Activated T-helper 2 cell treated with anti-CD3 and anti-CD28 coated beads, Interferon-gamma antibody, Interleukin-2, Interleukin-4, amounts not matched to agents 10 μg/mL and 5 μg/mL and 100 μg/mL, durations not matched to agents 14 hours and 24 hours and 36 hours (primary cell): ENCODE measurements around the gene HIVEP3. TPM values are rescaled to one million over a fixed set of nuclear protein-coding genes. Genes with fewer than 3 reads are reported as not detected.

Experiments used
- DNase-seq: peaks from one replicate; pipeline ENCODE4 v3.0.0; 2021; ENCODE audit warnings: low spot score
- H3K27ac Mint-ChIP-seq: one replicate; pipeline ENCODE4 v1.8.0; 2021; ENCODE audit warnings: mixed read lengths
- H3K27me3 Mint-ChIP-seq: one replicate; pipeline ENCODE4 v1.8.0; 2021; ENCODE audit warnings: low read depth, mixed read lengths
- H3K36me3 Mint-ChIP-seq: one replicate; pipeline ENCODE4 v1.8.0; 2021; ENCODE audit warnings: low read depth, mixed read lengths
- H3K4me1 Mint-ChIP-seq: one replicate; pipeline ENCODE4 v1.8.0; 2021; ENCODE audit warnings: low read depth, mixed read lengths
- H3K4me3 Mint-ChIP-seq: one replicate; pipeline ENCODE4 v1.8.0; 2021; ENCODE audit warnings: low read depth, mild to moderate bottlenecking, moderate library complexity, mixed read lengths
- H3K9me3 Mint-ChIP-seq: one replicate; pipeline ENCODE4 v1.8.0; 2021; ENCODE audit warnings: mixed read lengths
- intact Hi-C: fragments of 100-400 bp; cut with micrococcal nuclease; formaldehyde crosslinking; loops from one replicate; pipeline ENCODE4 v1.15.1; 2023
- total RNA-seq: library from RNA; stranded (reverse); gene quantifications from 2 replicates; pipeline ENCODE4 v1.2.3, GENCODE V29; 2022

HIVEP3 gene
- total RNA-seq, 1 donor from 2014 or later = 33.7 TPM

DNA sequence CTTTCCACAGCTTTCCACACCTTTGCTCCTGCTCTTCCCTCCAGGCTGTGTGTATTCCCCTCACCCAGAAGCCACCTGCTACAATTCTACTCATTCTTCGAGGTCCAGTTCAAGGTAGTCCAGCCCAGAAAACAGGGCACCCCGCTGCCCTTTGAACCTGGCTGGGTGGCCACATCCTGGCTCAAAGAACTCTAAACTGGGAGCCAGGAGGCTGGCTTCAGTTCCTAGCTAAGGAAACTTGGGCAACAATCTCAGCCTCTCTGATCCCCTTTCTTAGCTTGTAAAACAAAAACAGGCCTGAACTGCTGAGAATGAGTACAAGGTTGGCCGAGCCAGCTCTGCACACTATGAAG, 438.9 kb downstream of the HIVEP3 start:
- H3K4me3 Mint-ChIP-seq = no peak overlapping the region
- no peak overlapping the region for H3K27ac Mint-ChIP-seq
- H3K4me1 Mint-ChIP-seq = peaks cover 2% of the 10 kb centered on the region
- no peaks in the 10 kb centered on the region for H3K36me3 Mint-ChIP-seq
- no peaks in the 10 kb centered on the region for H3K27me3 Mint-ChIP-seq
- no peak for DNase-seq
- intact Hi-C loops = no loop called here
- H3K9me3 Mint-ChIP-seq = no peaks in the 10 kb centered on the region

GRCh38 chr1:41479000-41479807, 439.5 kb downstream of the HIVEP3 start:
- Mint-ChIP-seq H3K4me1 (peaks cover 2% of the 10 kb centered on the region), H3K4me3 (no peak overlapping the region), H3K27ac (no peak overlapping the region), H3K9me3 (no peaks in the 10 kb centered on the region), H3K36me3 (no peaks in the 10 kb centered on the region), H3K27me3 (no peaks in the 10 kb centered on the region)
- intact Hi-C loops = no loop called here
- no peak for DNase-seq

DNA sequence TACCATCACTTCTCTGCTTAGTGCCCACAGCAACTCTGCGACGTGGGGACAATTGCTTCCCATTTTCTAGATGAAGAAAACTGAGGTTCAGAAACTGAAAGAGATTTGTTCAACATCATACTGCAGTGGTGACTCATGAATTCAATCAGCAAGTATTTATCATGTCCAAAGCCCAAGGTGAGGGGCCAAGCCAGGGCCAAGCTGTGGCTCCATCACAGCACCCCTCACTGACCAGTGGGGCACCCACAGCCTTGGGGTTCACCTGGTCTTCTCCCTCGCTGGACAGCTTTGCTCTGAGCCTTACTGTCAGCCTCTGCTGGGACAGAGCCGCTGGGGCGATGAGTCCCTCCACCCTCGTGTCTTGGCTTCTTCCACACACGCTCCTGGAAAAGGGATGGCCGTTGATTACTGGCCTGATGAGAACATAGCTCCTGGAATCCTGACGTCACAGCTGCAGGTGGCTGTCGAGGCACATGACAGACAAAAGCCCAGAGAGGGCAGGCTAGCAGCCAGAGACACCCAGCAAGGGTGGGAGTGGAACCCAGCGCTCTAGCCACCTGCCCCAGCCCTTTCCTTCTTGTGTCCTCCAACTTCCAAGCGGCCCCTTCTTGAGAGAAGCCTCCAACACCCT, 440.5 kb downstream of the HIVEP3 start:
- no peaks in the 10 kb centered on the region for H3K27me3 Mint-ChIP-seq
- no peak overlapping the region for H3K4me3 Mint-ChIP-seq
- no peaks in the 10 kb centered on the region for H3K36me3 Mint-ChIP-seq
- H3K4me1 Mint-ChIP-seq = peaks cover 2% of the 10 kb centered on the region
- no peaks in the 10 kb centered on the region for H3K9me3 Mint-ChIP-seq
- intact Hi-C loops = no loop called here
- DNase-seq = no peak
- no peak overlapping the region for H3K27ac Mint-ChIP-seq

DNA sequence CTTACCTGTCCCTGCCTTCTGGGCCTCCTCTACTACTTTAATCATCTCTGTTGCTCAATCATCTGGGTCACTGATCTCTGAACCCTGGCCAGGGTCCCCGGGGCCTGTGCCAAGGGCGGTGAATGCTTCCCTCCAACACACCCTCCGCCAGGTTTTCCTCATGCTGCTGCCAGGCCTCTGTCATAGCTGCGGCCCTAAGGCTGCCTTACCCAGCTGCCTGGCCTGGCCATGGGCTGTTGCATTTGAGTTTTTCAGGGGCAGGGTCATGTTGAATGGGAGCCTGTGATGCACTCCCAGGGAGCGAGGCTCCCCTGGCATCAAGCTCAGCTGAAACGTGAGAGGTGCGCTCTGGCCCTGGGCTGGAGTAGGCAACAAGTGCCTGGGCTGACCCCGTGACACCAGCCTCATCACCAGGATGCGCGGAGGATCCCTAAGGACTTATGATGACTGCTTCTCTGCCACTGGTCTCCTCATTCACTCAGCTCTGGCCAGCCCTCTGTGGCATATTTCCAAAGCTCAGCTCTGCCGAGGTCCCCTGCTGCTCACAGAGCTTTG, 441.8 kb downstream of the HIVEP3 start:
- H3K27me3 Mint-ChIP-seq = no peaks in the 10 kb centered on the region
- H3K36me3 Mint-ChIP-seq = no peaks in the 10 kb centered on the region
- no peaks in the 10 kb centered on the region for H3K4me1 Mint-ChIP-seq
- H3K4me3 Mint-ChIP-seq = no peak overlapping the region
- DNase-seq = no peak
- no peaks in the 10 kb centered on the region for H3K9me3 Mint-ChIP-seq
- H3K27ac Mint-ChIP-seq = no peak overlapping the region
- intact Hi-C loops = no loop called here

DNA sequence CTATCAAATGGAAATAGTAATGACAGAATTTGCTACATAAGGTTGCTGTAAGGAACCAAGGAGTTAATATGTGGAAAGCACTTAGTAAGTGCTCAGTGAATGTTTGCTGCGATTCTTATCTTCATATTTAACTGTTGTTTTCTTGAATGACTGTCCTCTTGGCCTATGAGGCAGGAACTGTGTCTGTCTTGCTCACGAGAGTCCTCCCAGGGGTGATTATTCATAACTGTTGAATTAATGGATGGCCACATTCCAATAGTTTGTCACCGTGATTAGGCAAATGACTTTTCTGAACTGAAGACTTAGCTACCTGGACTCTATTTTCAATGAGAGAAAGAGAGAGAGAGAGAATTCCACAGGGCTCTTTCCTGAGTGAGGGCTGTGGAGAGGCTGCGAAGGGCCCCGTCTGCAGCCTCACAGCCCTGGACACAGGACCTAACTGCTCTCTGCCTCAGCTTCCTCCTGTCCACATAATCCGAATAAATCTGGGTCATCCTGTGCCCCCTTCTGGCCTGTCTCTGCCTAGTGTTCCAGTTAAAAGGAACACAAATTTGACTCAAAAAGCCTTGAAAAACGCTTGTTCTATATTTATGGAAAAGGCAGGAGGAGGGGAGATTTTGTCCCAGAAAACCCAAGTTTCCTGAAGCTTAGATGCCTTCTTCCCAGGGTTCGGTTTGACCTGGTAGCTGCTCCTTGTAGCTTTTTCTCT, 442.7 kb downstream of the HIVEP3 start:
- no peaks in the 10 kb centered on the region for H3K4me1 Mint-ChIP-seq
- intact Hi-C loops = no loop called here
- no peaks in the 10 kb centered on the region for H3K36me3 Mint-ChIP-seq
- H3K27me3 Mint-ChIP-seq = no peaks in the 10 kb centered on the region
- no peak overlapping the region for H3K27ac Mint-ChIP-seq
- no peaks in the 10 kb centered on the region for H3K9me3 Mint-ChIP-seq
- no peak for DNase-seq
- no peak overlapping the region for H3K4me3 Mint-ChIP-seq

GRCh38 chr1:41475346-41475745, 443.4 kb downstream of the HIVEP3 start:
- intact Hi-C loops = no loop called here
- Mint-ChIP-seq H3K27ac (no peak overlapping the region), H3K36me3 (no peaks in the 10 kb centered on the region), H3K27me3 (peaks cover 2% of the 10 kb centered on the region), H3K9me3 (no peaks in the 10 kb centered on the region), H3K4me3 (no peak overlapping the region), H3K4me1 (no peaks in the 10 kb centered on the region)
- no peak for DNase-seq

DNA sequence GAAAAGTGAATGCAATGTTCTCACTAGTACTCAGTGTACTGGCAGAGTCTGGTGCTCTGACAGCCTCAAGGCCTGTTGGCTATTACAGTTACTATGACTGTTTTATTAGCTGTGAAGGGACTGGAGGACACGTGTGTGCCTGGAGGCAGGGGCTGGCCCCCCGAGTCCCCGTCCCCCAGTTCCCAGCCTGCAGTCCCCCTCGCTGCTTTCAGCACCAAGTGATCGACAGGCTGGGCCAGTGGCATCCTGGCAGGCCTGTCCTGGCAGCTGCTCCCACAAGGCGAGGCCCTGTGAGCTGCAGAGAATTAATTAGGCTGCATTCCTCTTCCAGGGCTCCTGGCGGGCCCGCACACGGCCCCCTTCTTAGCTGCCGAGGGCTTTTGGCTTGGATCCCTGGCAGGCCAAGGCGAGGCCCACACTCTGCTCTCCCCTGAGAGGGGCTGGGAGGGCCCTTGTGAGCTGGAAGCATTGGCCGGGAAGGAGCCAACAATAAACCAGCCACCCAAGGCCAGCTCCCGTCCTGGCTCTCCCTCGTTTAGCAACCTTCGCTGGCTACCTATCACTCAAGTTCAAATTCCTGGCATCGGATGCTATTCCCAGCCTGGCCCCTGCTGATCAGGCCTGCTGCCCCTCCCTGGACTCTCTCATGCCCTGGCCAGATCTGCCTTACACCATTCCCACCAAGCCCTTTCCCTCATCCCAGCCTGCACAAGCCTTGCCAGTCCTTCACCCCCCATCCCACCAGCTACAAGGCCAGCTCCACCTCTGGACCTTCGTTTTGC, 444.0 kb downstream of the HIVEP3 start:
- H3K9me3 Mint-ChIP-seq = no peaks in the 10 kb centered on the region
- H3K4me3 Mint-ChIP-seq = no peak overlapping the region
- no peaks in the 10 kb centered on the region for H3K4me1 Mint-ChIP-seq
- H3K27me3 Mint-ChIP-seq = peaks cover 2% of the 10 kb centered on the region
- no peak for DNase-seq
- H3K36me3 Mint-ChIP-seq = no peaks in the 10 kb centered on the region
- intact Hi-C loops = no loop called here
- no peak overlapping the region for H3K27ac Mint-ChIP-seq

GRCh38 chr1:41473738-41474362, 444.9 kb downstream of the HIVEP3 start:
- no peaks in the 10 kb centered on the region for H3K9me3 Mint-ChIP-seq
- no peaks in the 10 kb centered on the region for H3K36me3 Mint-ChIP-seq
- H3K4me3 Mint-ChIP-seq = no peak overlapping the region
- DNase-seq = no peak
- no peaks in the 10 kb centered on the region for H3K4me1 Mint-ChIP-seq
- peaks cover 2% of the 10 kb centered on the region for H3K27me3 Mint-ChIP-seq
- no peak overlapping the region for H3K27ac Mint-ChIP-seq
- intact Hi-C loops = no loop called here

GRCh38 chr1:41471658-41472057, 447.1 kb downstream of the HIVEP3 start:
- no peaks in the 10 kb centered on the region for H3K36me3 Mint-ChIP-seq
- H3K4me3 Mint-ChIP-seq = no peak overlapping the region
- intact Hi-C loops = no loop called here
- no peak for DNase-seq
- H3K4me1 Mint-ChIP-seq = no peaks in the 10 kb centered on the region
- H3K27ac Mint-ChIP-seq = no peak overlapping the region
- H3K9me3 Mint-ChIP-seq = no peaks in the 10 kb centered on the region
- peaks cover 2% of the 10 kb centered on the region for H3K27me3 Mint-ChIP-seq

GRCh38 chr1:41469706-41470105, 449.0 kb downstream of the HIVEP3 start:
- no peaks in the 10 kb centered on the region for H3K9me3 Mint-ChIP-seq
- intact Hi-C loops = no loop called here
- peaks cover 2% of the 10 kb centered on the region for H3K27me3 Mint-ChIP-seq
- no peak overlapping the region for H3K27ac Mint-ChIP-seq
- no peak overlapping the region for H3K4me3 Mint-ChIP-seq
- H3K36me3 Mint-ChIP-seq = no peaks in the 10 kb centered on the region
- DNase-seq = no peak
- no peaks in the 10 kb centered on the region for H3K4me1 Mint-ChIP-seq

DNA sequence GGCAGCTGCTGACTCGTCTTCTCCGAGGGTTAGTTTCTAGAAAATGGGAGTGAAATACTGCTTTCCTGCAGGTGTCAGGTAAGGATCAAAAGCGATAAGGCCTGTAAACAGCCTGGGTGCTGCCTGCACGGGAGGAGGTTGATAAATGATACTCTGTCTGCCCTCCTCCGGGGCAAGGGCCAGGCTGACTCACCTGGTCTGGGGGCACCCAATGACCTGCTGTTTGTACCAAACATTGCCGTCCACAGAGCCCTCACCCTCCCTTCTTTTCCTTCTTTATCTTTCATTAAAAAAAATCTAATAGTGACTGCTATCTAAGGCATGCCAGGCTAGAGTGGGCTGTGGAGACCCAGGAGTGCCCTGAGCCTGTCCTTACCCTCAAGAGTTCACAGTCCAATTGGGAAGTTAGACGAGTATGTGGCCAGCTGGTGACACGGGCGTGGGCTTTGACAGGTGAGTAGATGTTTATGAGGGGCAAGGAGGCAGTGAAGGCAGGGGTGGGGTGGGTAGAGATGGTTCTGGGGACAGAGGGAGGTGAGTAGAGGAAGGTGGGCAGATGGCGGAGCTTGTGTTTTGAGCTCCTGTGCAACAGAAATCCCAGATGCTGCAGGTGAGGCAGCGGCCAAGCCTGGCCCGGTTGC, 450.5 kb downstream of the HIVEP3 start:
- no peak for DNase-seq
- intact Hi-C loops = no loop called here
- Mint-ChIP-seq H3K27ac (no peak overlapping the region), H3K27me3 (peaks cover 2% of the 10 kb centered on the region), H3K9me3 (no peaks in the 10 kb centered on the region), H3K4me1 (no peaks in the 10 kb centered on the region), H3K36me3 (no peaks in the 10 kb centered on the region), H3K4me3 (no peak overlapping the region)

DNA sequence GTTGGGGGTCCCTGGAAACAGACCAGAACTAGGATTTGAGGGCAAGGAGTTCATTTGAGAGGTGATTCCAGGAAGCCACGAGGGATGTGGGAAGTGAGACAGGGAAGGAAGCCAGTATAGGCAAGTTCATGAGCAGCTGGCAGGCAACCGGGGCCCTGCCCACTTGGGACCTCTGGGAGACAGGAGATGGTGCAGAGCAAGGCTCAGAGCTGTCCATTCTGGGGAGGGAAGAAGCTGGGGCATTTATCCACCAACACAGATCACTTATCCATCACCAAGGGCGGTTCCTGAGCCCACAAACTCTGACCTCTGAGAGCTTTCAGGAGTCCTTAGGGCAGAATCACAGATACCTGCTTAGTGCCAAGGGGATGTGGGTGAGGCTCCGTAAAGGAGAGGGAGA, 451.0 kb downstream of the HIVEP3 start:
- no peaks in the 10 kb centered on the region for H3K9me3 Mint-ChIP-seq
- peaks cover 2% of the 10 kb centered on the region for H3K27me3 Mint-ChIP-seq
- no peak overlapping the region for H3K4me3 Mint-ChIP-seq
- no peak overlapping the region for H3K27ac Mint-ChIP-seq
- H3K36me3 Mint-ChIP-seq = no peaks in the 10 kb centered on the region
- DNase-seq = no peak
- intact Hi-C loops = no loop called here
- no peaks in the 10 kb centered on the region for H3K4me1 Mint-ChIP-seq
